GM12892 (cell line): ENCODE data around the gene SMCO2.

Experiments used
- POLR2A ChIP-seq: IDR thresholded peaks from 2 replicates; pipeline ENCODE4 v1.6.1; 2011; ENCODE audit warnings: low read depth, low read length, control low read depth
- POLR2AphosphoS5 ChIP-seq: IDR thresholded peaks from 2 replicates; pipeline ENCODE4 v1.6.1; 2011; ENCODE audit warnings: low read depth, low read length, control low read depth
- TAF1 ChIP-seq: IDR thresholded peaks from 2 replicates; pipeline ENCODE4 v1.6.1; 2011; ENCODE audit warnings: low read depth, mild to moderate bottlenecking, control low read depth, low read length, borderline replicate concordance

- TF ChIP-seq POLR2A, result no peak
- TF ChIP-seq POLR2AphosphoS5, result no peak
- no peak for TF ChIP-seq TAF1
These were observed 21.1 kb downstream of the SMCO2 start for GRCh38 chr12:27467641-27468040.
